Activated CD4-positive, alpha-beta T cell treated with anti-CD3 and anti-CD28 coated beads, Interleukin-2, amount 10 ng/mL, durations not matched to agents 7 days and 5 days (primary cell): ENCODE measurements around the gene ADAMTS19. TPM values are rescaled to one million over a fixed set of nuclear protein-coding genes. Genes with fewer than 3 reads are reported as not detected.
A peak's percentile ranks its signal among the peaks of the same experiment; 100 is the strongest.

Experiments
- CTCF ChIA-PET: fragments of 350-600 bp; sonication (Branson Sonifier 250); formaldehyde crosslinking; loops from one replicate; lab custom pipeline; 2021; ENCODE audit warnings: antibody characterized with exemption; lab: Charles Lee
- POLR2A ChIA-PET: fragments of 350-600 bp; sonication (Branson Sonifier 250); formaldehyde crosslinking; loops from one replicate; lab custom pipeline; 2021; ENCODE audit warnings: antibody characterized with exemption; lab: Charles Lee
- DNase-seq: peaks from one replicate; pipeline ENCODE4 v3.0.0-alpha.2; 2020
- H3K27ac Mint-ChIP-seq: one replicate; pipeline ENCODE4 v1.8.0; 2021; ENCODE audit warnings: mild to moderate bottlenecking, moderate library complexity, mixed read lengths
- H3K27me3 Mint-ChIP-seq: one replicate; pipeline ENCODE4 v1.8.0; 2021; ENCODE audit warnings: mixed read lengths
- H3K36me3 Mint-ChIP-seq: one replicate; pipeline ENCODE4 v1.8.0; 2021; ENCODE audit warnings: low read depth, mixed read lengths
- H3K4me1 Mint-ChIP-seq: one replicate; pipeline ENCODE4 v1.8.0; 2021; ENCODE audit warnings: mixed read lengths
- H3K4me3 Mint-ChIP-seq: one replicate; pipeline ENCODE4 v1.8.0; 2021; ENCODE audit warnings: mild to moderate bottlenecking, moderate library complexity, mixed read lengths
- H3K9me3 Mint-ChIP-seq: one replicate; pipeline ENCODE4 v1.8.0; 2021; ENCODE audit warnings: mixed read lengths
- total RNA-seq, 2 experiments: library from RNA; stranded (reverse); gene quantifications; one replicate each; pipeline ENCODE4 v1.2.3, GENCODE V29; 2021

ADAMTS19 gene
- total RNA-seq, 2 experiments from 2014 or later = not detected

GRCh38 chr5:129770024-129770820 is 310.1 kb downstream of the ADAMTS19 start:
- H3K4me3 Mint-ChIP-seq = no peak overlapping the region
- H3K27ac Mint-ChIP-seq = no peak overlapping the region
- POLR2A ChIA-PET = no interaction called here
- H3K9me3 Mint-ChIP-seq = no peaks in the 10 kb centered on the region
- no peak for DNase-seq
- H3K27me3 Mint-ChIP-seq = no peaks in the 10 kb centered on the region
- no peaks in the 10 kb centered on the region for H3K4me1 Mint-ChIP-seq
- CTCF ChIA-PET = interaction anchor here (1.3 to 1.6 kb wide), 3 partner anchors 13 to 82 kb away, joined by 3 to 5 read pairs (median 3); no protein-coding TSS in a partner anchor
- no peaks in the 10 kb centered on the region for H3K36me3 Mint-ChIP-seq

- no peak overlapping the region for H3K27ac Mint-ChIP-seq
- POLR2A ChIA-PET = no interaction called here
- DNase-seq = peak; percentile 66
- H3K4me3 Mint-ChIP-seq = no peak overlapping the region
- H3K4me1 Mint-ChIP-seq = no peaks in the 10 kb centered on the region
- CTCF ChIA-PET = interaction anchor here (0.5 to 1.6 kb wide), 4 partner anchors 12 to 1518 kb away, joined by 3 to 5 read pairs (median 3); no protein-coding TSS in a partner anchor
- no peaks in the 10 kb centered on the region for H3K36me3 Mint-ChIP-seq
- H3K27me3 Mint-ChIP-seq = no peaks in the 10 kb centered on the region
- H3K9me3 Mint-ChIP-seq = no peaks in the 10 kb centered on the region
Observed at GRCh38 chr5:129771058-129771838, 311.1 kb downstream of the ADAMTS19 start.

GRCh38 chr5:129773376-129773775 is 313.3 kb downstream of the ADAMTS19 start:
- Mint-ChIP-seq H3K27ac (no peak overlapping the region), H3K9me3 (no peaks in the 10 kb centered on the region), H3K36me3 (no peaks in the 10 kb centered on the region), H3K4me3 (no peak overlapping the region), H3K27me3 (no peaks in the 10 kb centered on the region), H3K4me1 (no peaks in the 10 kb centered on the region)
- ChIA-PET POLR2A (no interaction called here), CTCF (no interaction called here)
- DNase-seq = no peak

DNA sequence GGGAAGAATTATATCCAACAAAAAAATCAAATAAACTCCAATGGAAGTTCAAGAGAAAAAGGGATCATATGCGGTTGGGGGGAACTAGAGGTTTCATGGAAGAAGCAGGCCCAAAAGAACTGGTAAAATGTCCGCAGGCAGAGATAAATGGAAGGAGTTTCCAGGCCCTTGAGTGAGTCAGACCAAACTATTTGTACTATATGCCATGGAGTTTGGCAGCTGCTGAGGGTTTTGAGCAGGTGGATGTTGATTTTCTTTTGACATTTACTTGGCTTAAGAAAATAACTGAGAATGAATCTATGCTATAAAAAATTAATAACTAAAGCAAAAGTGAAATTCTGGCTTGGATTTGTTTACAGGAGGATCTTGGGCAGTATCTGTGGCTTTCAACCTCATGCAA is 321.5 kb downstream of the ADAMTS19 start:
- no peak overlapping the region for H3K27ac Mint-ChIP-seq
- no peaks in the 10 kb centered on the region for H3K36me3 Mint-ChIP-seq
- no peaks in the 10 kb centered on the region for H3K4me1 Mint-ChIP-seq
- no peaks in the 10 kb centered on the region for H3K9me3 Mint-ChIP-seq
- H3K4me3 Mint-ChIP-seq = no peak overlapping the region
- ChIA-PET CTCF (no interaction called here), POLR2A (no interaction called here)
- no peaks in the 10 kb centered on the region for H3K27me3 Mint-ChIP-seq
- no peak for DNase-seq
